Measurements from ENCODE around the gene GATA6.

Gene GATA6

GRCh38 chr18:22174341-22175145, 5.2 kb downstream of the GATA6 start:
- H3K4me1 ChIP-seq (ENCODE audit: control insufficient read depth, insufficient read depth, low read length): peaks cover 30% of the 10 kb centered on the region
- POLR2A ChIA-PET: interaction anchor here (0.6 to 1.5 kb wide), 4 partner anchors 38 to 381 kb away, joined by 3 read pairs; no protein-coding TSS in a partner anchor
- H3K36me3 ChIP-seq (ENCODE audit: control insufficient read depth in 2 of 2, insufficient read depth in 1 of 2, low read length in 2 of 2): peaks cover 28 to 73% of the 10 kb centered on the region in 2 experiments
- CTCF ChIA-PET: interaction anchor here (0.6 to 2.0 kb wide), 8 partner anchors 11 to 316 kb away, joined by 3 to 8 read pairs (median 3); no protein-coding TSS in a partner anchor
- H3K9me3 ChIP-seq (ENCODE audit: control insufficient read depth, insufficient read depth, low read depth, low read length): no peaks in the 10 kb centered on the region
- H3K27ac ChIP-seq (ENCODE audit: extremely low read depth, low read depth, low read length): peak overlapping the region; percentile 12; the same call in 1 of the 2 replicates
- peak; percentile 50; the same call in 1 of the 2 replicates for TF ChIP-seq ZNF362 (tag by site-specific recombination; IDR thresholded peaks at IDR 0.05)
- no peak for TF ChIP-seq ZNF843 (tag by site-specific recombination; IDR thresholded peaks at IDR 0.05)
- 0 out of 2 replicates have a peak, but pooled peaks have one; percentile 5 for TF ChIP-seq PRDM1 (tag by site-specific recombination; IDR thresholded peaks at IDR 0.05)
- peak; percentile 93 for TF ChIP-seq PRDM10 (tag by site-specific recombination; IDR thresholded peaks at IDR 0.05)
- TF ChIP-seq CTCF (tag by site-specific recombination; IDR thresholded peaks at IDR 0.05): peak; percentile 42; the same call in 1 of the 2 replicates
- TF ChIP-seq ZNF274 (IDR thresholded peaks at IDR 0.05; ENCODE audit: low read length): no peak
- no peak for TF ChIP-seq ZNF274 (tag by site-specific recombination; IDR thresholded peaks at IDR 0.05; ENCODE audit: borderline replicate concordance)
- no peak for TF ChIP-seq PRDM2 (tag by site-specific recombination; IDR thresholded peaks at IDR 0.05; ENCODE audit: borderline replicate concordance)
- H3K4me3 ChIP-seq (ENCODE audit: low read depth, low read length): no peak overlapping the region; the same call in 1 of the 2 replicates

GRCh38 chr18:22175346-22175745, 6.0 kb downstream of the GATA6 start:
- H3K4me1 ChIP-seq (ENCODE audit: control insufficient read depth, insufficient read depth, low read length): peaks cover 38% of the 10 kb centered on the region
- H3K36me3 ChIP-seq (ENCODE audit: control insufficient read depth in 2 of 2, insufficient read depth in 1 of 2, low read length in 2 of 2): peaks cover 28 to 74% of the 10 kb centered on the region in 2 experiments
- no peak overlapping the region for H3K27ac ChIP-seq (ENCODE audit: extremely low read depth, low read depth, low read length)
- no peaks in the 10 kb centered on the region for H3K9me3 ChIP-seq (ENCODE audit: control insufficient read depth, insufficient read depth, low read depth, low read length)
- CTCF ChIA-PET: interaction anchor here (0.6 to 2.0 kb wide), 5 partner anchors 10 to 315 kb away, joined by 3 to 8 read pairs (median 3); no protein-coding TSS in a partner anchor
- POLR2A ChIA-PET: interaction anchor here (1.5 kb wide), 1 partner anchor 172 kb away, joined by 3 read pairs; no protein-coding TSS in a partner anchor
- no peak overlapping the region for H3K4me3 ChIP-seq (ENCODE audit: low read depth, low read length)
- no peak for TF ChIP-seq MZF1 (tag by site-specific recombination; IDR thresholded peaks at IDR 0.05; ENCODE audit: borderline replicate concordance)
- TF ChIP-seq HOXC10 (CRISPR knock-in tag; IDR thresholded peaks at IDR 0.05): no peak
- no peak for TF ChIP-seq ZBTB11 (tag by site-specific recombination; conservative IDR thresholded peaks at IDR 0.05; ENCODE audit: low read depth)
- no peak for TF ChIP-seq INSM2 (tag by site-specific recombination; IDR thresholded peaks at IDR 0.05)

All from HEK293 (cell line).